Sigmoid colon (tissue), 7 donors: ENCODE results near the gene UNC5CL. TPM values are rescaled to one million over a fixed set of nuclear protein-coding genes. Genes with fewer than 3 reads are reported as not detected.
A peak's percentile ranks its signal among the peaks of the same experiment; 100 is the strongest.

Experiments used
- DNase-seq: peaks from one replicate; pipeline ENCODE4 v3.0.0-alpha.2; 2019
- H3K27ac ChIP-seq, 4 donors: fragments of 200-600 bp; sonication (generic); one replicate each; pipeline ENCODE4 v1.5.1; 2016 to 2019; ENCODE audit warnings: mild to moderate bottlenecking in 1 of 4
- H3K27me3 ChIP-seq, 3 donors: fragments of 200-600 bp; sonication (generic); one replicate each; pipeline ENCODE4 v1.5.1; 2019; ENCODE audit warnings: mild to moderate bottlenecking in 1 of 3
- H3K36me3 ChIP-seq, 4 donors: fragments of 200-600 bp; sonication (generic); one replicate each; pipeline ENCODE4 v1.5.1; 2016 to 2019
- H3K4me1 ChIP-seq, 4 donors: fragments of 200-600 bp; sonication (generic); one replicate each; pipeline ENCODE4 v1.5.1; 2017 to 2019
- H3K4me3 ChIP-seq, 4 donors: fragments of 200-600 bp; sonication (generic); one replicate each; pipeline ENCODE4 v1.5.1; 2017 to 2019; ENCODE audit warnings: mild to moderate bottlenecking in 2 of 4, moderate library complexity in 1 of 4
- H3K9me3 ChIP-seq, 4 donors: fragments of 200-600 bp in 3 of 4; sonication (generic) in 3 of 4; one replicate each; pipeline versions ENCODE4 v1.5.1 to v1.6.1; 2013 to 2019
- EP300 ChIP-seq, 4 donors: sonication (generic); formaldehyde crosslinking; IDR thresholded peaks; one replicate each; pipeline ENCODE4 v1.6.1; 2017; ENCODE audit warnings: antibody characterized with exemption in 4 of 4
- POLR2A ChIP-seq, 2 donors: fragments of 450-650 bp; IDR thresholded peaks; one replicate each; pipeline ENCODE4 v1.6.1; 2016; ENCODE audit warnings: antibody characterized with exemption in 2 of 2, mild to moderate bottlenecking in 2 of 2, moderate library complexity in 2 of 2
- POLR2AphosphoS5 ChIP-seq, 4 donors: sonication (generic); formaldehyde crosslinking; IDR thresholded peaks; one replicate each; pipeline ENCODE4 v1.6.1; 2017; ENCODE audit warnings: antibody characterized with exemption in 4 of 4
- WGBS, 2 donors: extraction: QIAGEN DNeasy Blood & Tissue Kit; methylation state at CpG; one replicate each; pipeline ENCODE4 v1.1.7; 2013; 5-methylcytosine and 5-hydroxymethylcytosine counted together
- intact Hi-C: fragments of 100-400 bp; cut with DNase I; formaldehyde crosslinking; loops from one replicate; pipeline ENCODE4 v1.15.1; 2023
- polyA plus RNA-seq, 3 donors: library from polyadenylated mRNA; stranded (reverse); fragments of 200-250 nt; gene quantifications; one replicate each; pipeline ENCODE4 v1.2.3, GENCODE V29; 2013
- total RNA-seq, 4 donors: library from RNA; depleted of rRNA; stranded (reverse); fragments of >200 nt; gene quantifications; one replicate each; pipeline ENCODE4 v1.1.0, GENCODE V29; 2016
- TF ChIP-seq, protein P1 (sequence below), 4 experiments: fragments of 450-650 bp in 3 of 4; fragments of 200-600 bp in 1 of 4; IDR thresholded peaks; one replicate each; pipeline ENCODE4 v1.5.1; 2016 to 2019; ENCODE audit warnings: antibody characterized with exemption in 4 of 4, mild to moderate bottlenecking in 3 of 4, moderate library complexity in 2 of 4
- donor health status: healthy with polysubstance abuse.
- donor health status: Bipolar disorder and iron deficiency.
- donor health status: healthy.

Gene UNC5CL
- total and polyA plus RNA-seq, 7 donors: 0.36 to 6.0 (median 1.1) TPM

DNA sequence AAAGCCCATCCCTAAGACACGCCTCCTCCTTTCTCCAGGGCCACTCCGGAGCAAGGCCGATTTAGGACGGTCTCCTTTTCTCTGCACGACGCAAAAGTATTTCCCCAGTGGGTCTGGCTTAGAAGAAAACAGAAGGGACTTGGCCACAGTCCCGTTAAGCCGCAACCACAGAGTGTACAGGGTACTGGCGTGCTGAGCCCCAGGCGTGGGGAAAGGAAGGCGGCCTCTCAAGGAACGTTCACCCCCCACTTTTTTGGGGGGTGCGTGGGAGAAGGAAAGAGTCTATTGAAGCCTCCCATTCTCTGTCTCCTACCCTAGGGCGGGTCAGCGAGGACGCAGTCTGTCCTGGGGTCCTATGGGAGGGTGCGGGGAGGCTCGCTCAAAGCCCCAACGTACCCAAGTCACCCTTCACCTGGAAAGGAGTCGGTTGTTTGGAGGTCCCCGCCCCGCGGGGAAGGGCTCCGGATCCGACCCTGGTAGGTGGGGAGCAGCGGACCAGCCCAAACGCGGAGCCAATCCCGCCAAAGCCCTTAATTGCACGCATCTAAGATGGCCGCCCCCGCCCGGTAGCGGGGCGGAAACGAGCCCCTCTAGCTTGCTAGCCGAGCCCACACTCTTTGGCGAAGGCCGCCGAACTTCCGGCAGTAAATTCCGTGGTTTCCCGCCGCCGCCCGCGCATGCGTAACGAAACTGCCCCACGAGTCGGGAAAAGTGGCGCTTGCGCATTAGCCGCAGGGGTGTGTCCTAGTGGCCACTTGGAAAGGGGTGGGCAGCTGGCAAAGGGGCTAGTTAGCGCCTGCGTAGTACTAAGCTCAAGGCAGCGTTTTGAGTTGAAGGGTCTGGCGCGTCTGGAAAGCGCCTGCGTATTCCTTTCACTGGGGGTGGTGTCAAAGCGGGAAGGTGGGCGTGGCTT lies 33.2 kb upstream of the UNC5CL start, which contains the start of gene OARD1:
Gene OARD1, minus strand, starts transcription at position 434 of the 913 bp plus-strand sequence. CDS start 722 bp downstream, outside the sequence.
- Histone ChIP-seq H3K4me1 (peaks cover 0 to 32% (median 27%) of the 10 kb centered on the region in 4 donors), H3K27ac (peak within 1 kb of the TSS; percentile 96 to 100 (median 99)), H3K27me3 (no peaks in the 10 kb centered on the region), H3K36me3 (peaks cover 0 to 23% (median 3%) of the 10 kb centered on the region in 4 donors), H3K9me3 (no peaks in the 10 kb centered on the region), H3K4me3 (peak within 1 kb of the TSS; percentile 78 to 96 (median 90))
- WGBS, 2 donors: 0% methylated on average over 63 of the region's 63 CpGs
- TF ChIP-seq POLR2A (IDR thresholded peaks at IDR 0.05) (peak; percentile 67 to 73), EP300 (IDR thresholded peaks at IDR 0.05) (peak in 1 of 4 donors; percentile 68), POLR2AphosphoS5 (IDR thresholded peaks at IDR 0.05) (peak; percentile 78 to 87 (median 83))
- TF ChIP-seq, protein P1, sequence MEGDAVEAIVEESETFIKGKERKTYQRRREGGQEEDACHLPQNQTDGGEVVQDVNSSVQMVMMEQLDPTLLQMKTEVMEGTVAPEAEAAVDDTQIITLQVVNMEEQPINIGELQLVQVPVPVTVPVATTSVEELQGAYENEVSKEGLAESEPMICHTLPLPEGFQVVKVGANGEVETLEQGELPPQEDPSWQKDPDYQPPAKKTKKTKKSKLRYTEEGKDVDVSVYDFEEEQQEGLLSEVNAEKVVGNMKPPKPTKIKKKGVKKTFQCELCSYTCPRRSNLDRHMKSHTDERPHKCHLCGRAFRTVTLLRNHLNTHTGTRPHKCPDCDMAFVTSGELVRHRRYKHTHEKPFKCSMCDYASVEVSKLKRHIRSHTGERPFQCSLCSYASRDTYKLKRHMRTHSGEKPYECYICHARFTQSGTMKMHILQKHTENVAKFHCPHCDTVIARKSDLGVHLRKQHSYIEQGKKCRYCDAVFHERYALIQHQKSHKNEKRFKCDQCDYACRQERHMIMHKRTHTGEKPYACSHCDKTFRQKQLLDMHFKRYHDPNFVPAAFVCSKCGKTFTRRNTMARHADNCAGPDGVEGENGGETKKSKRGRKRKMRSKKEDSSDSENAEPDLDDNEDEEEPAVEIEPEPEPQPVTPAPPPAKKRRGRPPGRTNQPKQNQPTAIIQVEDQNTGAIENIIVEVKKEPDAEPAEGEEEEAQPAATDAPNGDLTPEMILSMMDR (IDR thresholded peaks at IDR 0.05): peak in 1 of 4 experiments; percentile 23
- peak; percentile 100 for DNase-seq
- intact Hi-C loops: loop anchor here (10.0 kb wide), 2 partner anchors 713 to 1957 kb away; partner anchors contain the start of genes PRICKLE4, SAYSD1 and TOMM6

DNA sequence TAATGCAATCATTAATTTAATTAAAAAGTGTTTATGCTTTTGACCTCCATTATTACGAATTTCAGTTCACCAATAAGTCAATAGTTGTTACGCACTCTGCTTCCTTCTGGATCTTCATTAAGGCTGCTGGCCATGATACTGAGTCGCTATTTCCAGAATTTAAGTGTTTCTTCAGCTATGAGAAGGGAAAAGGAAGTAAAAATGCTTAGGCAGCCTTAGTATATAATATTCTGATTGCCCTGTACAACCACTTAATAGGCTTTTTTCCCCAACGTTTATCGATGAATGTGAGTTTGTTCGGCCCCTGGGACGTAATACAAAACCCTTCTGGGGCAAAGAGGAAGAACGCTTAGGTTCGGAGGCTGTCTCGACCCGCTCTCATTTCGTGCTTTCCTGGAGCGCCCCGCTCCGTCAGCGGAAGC lies 32.5 kb upstream of the UNC5CL start:
- H3K36me3 ChIP-seq: peaks cover 0 to 23% (median 3%) of the 10 kb centered on the region in 4 donors
- peaks cover 0 to 32% (median 27%) of the 10 kb centered on the region in 4 donors for H3K4me1 ChIP-seq
- TF ChIP-seq EP300 (IDR thresholded peaks at IDR 0.05): no peak
- TF ChIP-seq, protein P1 (IDR thresholded peaks at IDR 0.05): no peak
- TF ChIP-seq POLR2AphosphoS5 (IDR thresholded peaks at IDR 0.05): peak in 1 of 4 donors; percentile 86
- 0 to 1% methylated on average over 16 of the region's 16 CpGs for WGBS, 2 donors
- intact Hi-C loops: loop anchor here (10.0 kb wide), 2 partner anchors 713 to 1957 kb away; partner anchors contain the start of genes PRICKLE4, SAYSD1 and TOMM6
- DNase-seq: no peak
- no peaks in the 10 kb centered on the region for H3K9me3 ChIP-seq
- H3K27ac ChIP-seq: peak overlapping the region; percentile 96 to 100 (median 99)
- H3K4me3 ChIP-seq: peak overlapping the region; percentile 78 to 96 (median 90)
- no peaks in the 10 kb centered on the region for H3K27me3 ChIP-seq

DNA sequence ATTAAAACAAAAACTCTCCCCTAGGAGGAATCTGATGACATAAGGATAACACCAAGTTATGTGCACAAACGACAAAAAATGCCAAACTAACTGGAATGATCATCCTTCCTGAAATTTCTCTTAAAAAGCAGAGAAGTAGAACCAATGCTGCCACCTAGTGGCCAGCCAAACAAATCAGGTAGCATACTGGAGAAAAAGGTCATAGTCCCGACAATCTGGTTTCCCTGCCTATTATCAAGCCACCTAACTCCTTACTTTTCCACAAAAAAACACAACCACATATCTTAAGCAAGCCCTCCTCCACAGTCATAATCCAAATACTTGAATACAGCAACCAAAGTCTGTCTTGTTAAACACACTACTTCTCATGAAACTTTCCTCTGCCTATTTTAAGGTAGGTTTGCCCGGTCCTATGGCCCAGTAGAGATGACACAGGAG lies 27.9 kb upstream of the UNC5CL start:
- H3K36me3 ChIP-seq: peaks cover 6 to 54% (median 8%) of the 10 kb centered on the region in 4 donors
- no peak overlapping the region for H3K27ac ChIP-seq
- H3K27me3 ChIP-seq: no peaks in the 10 kb centered on the region
- WGBS, 2 donors: 28 to 32% methylated on average over 3 of the region's 3 CpGs
- peaks cover 0 to 15% (median 10%) of the 10 kb centered on the region in 4 donors for H3K4me1 ChIP-seq
- TF ChIP-seq EP300 (IDR thresholded peaks at IDR 0.05) (no peak), POLR2AphosphoS5 (IDR thresholded peaks at IDR 0.05) (no peak), POLR2A (IDR thresholded peaks at IDR 0.05) (no peak)
- TF ChIP-seq, protein P1 (IDR thresholded peaks at IDR 0.05): peak; percentile 65 to 81 (median 72)
- DNase-seq: peak; percentile 83
- H3K9me3 ChIP-seq: no peaks in the 10 kb centered on the region
- intact Hi-C loops: loop anchor here (2.0 to 10.0 kb wide), 4 partner anchors 38 to 1082 kb away; no protein-coding TSS in a partner anchor
- no peak overlapping the region for H3K4me3 ChIP-seq

DNA sequence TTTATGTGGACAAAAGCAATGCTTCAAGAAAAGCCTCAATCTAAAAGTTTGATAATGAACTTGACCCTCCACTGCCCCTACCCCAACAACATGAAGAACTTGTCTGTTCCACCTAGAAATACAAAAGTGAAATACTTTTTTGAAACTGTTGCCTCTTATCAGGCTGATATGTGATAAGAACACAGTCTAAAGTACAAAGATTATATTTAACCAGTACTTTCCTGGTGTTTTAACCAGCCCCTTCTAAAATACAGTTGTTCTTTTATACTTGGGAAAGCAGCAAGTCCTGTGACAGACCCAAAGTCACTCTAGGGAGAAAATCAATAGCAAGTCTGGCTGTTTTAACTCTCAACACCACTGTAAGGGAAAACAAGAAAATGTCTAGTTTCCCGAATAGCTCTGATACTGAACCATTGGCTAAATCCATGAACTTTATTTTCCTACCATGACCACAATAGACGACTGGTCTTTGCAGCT lies 26.6 kb upstream of the UNC5CL start:
- Histone ChIP-seq H3K4me1 (peaks cover 0 to 8% (median 3%) of the 10 kb centered on the region in 4 donors), H3K4me3 (no peak overlapping the region), H3K27me3 (no peaks in the 10 kb centered on the region), H3K36me3 (peaks cover 7 to 62% (median 9%) of the 10 kb centered on the region in 4 donors), H3K9me3 (no peaks in the 10 kb centered on the region), H3K27ac (no peak overlapping the region)
- DNase-seq: no peak
- intact Hi-C loops: loop anchor here (2.0 to 10.0 kb wide), 4 partner anchors 37 to 1081 kb away; no protein-coding TSS in a partner anchor
- TF ChIP-seq POLR2A (IDR thresholded peaks at IDR 0.05) (no peak), EP300 (IDR thresholded peaks at IDR 0.05) (no peak), POLR2AphosphoS5 (IDR thresholded peaks at IDR 0.05) (no peak)
- TF ChIP-seq, protein P1 (IDR thresholded peaks at IDR 0.05): no peak
- WGBS, 2 donors: 21 to 78% methylated on average over 2 of the region's 2 CpGs
